Ascending aorta (tissue), 2 donors: Measurements from ENCODE around the gene GPR63. TPM values are rescaled to one million over a fixed set of nuclear protein-coding genes. Genes with fewer than 3 reads are reported as not detected.

Experiments
- DNase-seq, 2 donors: peaks; one replicate each; pipeline ENCODE4 v3.0.0-alpha.2; 2019; ENCODE audit warnings: low spot score in 2 of 2
- H3K27ac ChIP-seq, 2 donors: fragments of 200-600 bp; sonication (generic); one replicate each; pipeline ENCODE4 v1.5.1; 2016 to 2017; ENCODE audit warnings: mild to moderate bottlenecking in 1 of 2
- H3K27me3 ChIP-seq: fragments of 200-600 bp; sonication (generic); one replicate; pipeline ENCODE4 v1.5.1; 2017
- H3K36me3 ChIP-seq, 2 donors: fragments of 200-600 bp; sonication (generic); one replicate each; pipeline ENCODE4 v1.5.1; 2016
- H3K4me1 ChIP-seq, 2 donors: fragments of 200-600 bp; sonication (generic); one replicate each; pipeline ENCODE4 v1.5.1; 2016 to 2017; ENCODE audit warnings: mild to moderate bottlenecking in 1 of 2
- H3K4me3 ChIP-seq, 2 donors: fragments of 200-600 bp; sonication (generic); one replicate each; pipeline ENCODE4 v1.5.1; 2016 to 2017; ENCODE audit warnings: mild to moderate bottlenecking in 1 of 2
- H3K9me3 ChIP-seq, 2 donors: fragments of 200-600 bp; sonication (generic); one replicate each; pipeline ENCODE4 v1.5.1; 2016
- intact Hi-C: fragments of 100-400 bp; cut with DNase I; formaldehyde crosslinking; loops from one replicate; pipeline ENCODE4 v1.15.1; 2023
- total RNA-seq: library from RNA; depleted of rRNA; stranded (reverse); fragments of >200 nt; gene quantifications from one replicate; pipeline ENCODE4 v1.1.0, GENCODE V29; 2016
- TF ChIP-seq, protein P1 (sequence below), 3 experiments: fragments of 200-600 bp in 2 of 3; fragments of 450-650 bp in 1 of 3; sonication (generic) in 2 of 3; IDR thresholded peaks; one replicate each; pipeline ENCODE4 v1.5.1; 2016 to 2019; ENCODE audit warnings: antibody characterized with exemption in 3 of 3, mild to moderate bottlenecking in 1 of 3, moderate library complexity in 1 of 3

Gene GPR63
- total RNA-seq, 1 donor from 2014 or later: 0.85 TPM

DNA sequence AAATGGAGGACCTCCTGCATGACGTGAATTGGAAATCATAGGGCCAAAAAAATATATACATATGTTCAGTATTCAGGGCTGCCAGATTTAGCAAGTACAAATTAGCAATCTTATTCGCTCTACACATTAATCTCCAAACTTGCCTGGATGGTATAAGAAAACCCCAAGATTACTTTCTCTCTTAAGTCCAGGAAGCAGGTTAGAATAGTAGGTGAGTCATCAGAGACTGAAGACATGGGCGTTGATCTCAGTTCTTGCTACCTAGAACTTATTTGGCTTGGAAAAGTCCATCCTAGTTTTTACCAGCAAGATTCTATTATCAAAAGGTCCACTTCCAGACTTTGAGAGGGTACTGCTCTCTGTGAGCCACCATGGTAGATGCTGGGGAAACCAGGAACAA, 47.4 kb downstream of the GPR63 start:
- Histone ChIP-seq H3K4me3 (no peak overlapping the region), H3K27me3 (no peaks in the 10 kb centered on the region), H3K36me3 (no peaks in the 10 kb centered on the region), H3K9me3 (no peaks in the 10 kb centered on the region), H3K4me1 (peaks cover 0 to 5% of the 10 kb centered on the region in 2 donors), H3K27ac (no peak overlapping the region)
- no peak for DNase-seq
- TF ChIP-seq, protein P1, sequence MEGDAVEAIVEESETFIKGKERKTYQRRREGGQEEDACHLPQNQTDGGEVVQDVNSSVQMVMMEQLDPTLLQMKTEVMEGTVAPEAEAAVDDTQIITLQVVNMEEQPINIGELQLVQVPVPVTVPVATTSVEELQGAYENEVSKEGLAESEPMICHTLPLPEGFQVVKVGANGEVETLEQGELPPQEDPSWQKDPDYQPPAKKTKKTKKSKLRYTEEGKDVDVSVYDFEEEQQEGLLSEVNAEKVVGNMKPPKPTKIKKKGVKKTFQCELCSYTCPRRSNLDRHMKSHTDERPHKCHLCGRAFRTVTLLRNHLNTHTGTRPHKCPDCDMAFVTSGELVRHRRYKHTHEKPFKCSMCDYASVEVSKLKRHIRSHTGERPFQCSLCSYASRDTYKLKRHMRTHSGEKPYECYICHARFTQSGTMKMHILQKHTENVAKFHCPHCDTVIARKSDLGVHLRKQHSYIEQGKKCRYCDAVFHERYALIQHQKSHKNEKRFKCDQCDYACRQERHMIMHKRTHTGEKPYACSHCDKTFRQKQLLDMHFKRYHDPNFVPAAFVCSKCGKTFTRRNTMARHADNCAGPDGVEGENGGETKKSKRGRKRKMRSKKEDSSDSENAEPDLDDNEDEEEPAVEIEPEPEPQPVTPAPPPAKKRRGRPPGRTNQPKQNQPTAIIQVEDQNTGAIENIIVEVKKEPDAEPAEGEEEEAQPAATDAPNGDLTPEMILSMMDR (IDR thresholded peaks at IDR 0.05): no peak
- intact Hi-C loops: loop anchor here (2.0 kb wide), 1 partner anchor 25 kb away; no protein-coding TSS in a partner anchor

DNA sequence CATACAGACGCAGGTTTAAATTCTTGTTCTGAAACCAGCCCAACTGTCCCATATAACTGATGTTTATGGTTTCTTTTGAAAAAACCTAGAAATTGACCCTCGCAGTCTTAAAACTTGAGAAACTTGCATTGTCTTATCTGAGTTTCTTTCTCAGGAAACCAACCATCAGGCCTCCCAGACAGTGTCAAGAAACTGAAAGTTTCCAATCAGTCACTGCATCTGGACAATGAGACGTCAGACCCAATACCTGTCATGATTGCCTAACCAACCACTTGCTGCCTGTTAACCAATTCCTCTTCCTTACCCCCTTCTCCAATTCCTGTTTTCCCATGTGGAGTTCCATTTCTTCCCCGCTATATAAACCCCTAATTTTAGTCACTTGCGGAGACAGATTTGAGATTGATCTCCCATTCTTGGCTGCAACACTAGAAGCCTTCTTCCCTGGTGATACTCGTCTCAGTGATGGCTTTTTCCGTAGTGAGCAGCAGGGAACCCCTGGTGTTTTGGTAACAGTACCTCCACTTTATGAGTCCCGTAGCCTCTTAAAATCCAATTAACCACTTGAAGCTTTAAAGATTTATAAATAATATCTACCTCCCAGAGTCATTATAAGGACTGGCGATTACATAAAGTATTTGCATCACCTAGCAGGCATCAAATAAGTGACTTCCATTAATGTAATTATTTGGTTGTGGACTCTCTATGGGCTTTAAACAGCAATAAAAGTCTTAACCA, 49.3 kb downstream of the GPR63 start:
- TF ChIP-seq, protein P1 (IDR thresholded peaks at IDR 0.05): no peak
- Histone ChIP-seq H3K27ac (no peak overlapping the region), H3K36me3 (no peaks in the 10 kb centered on the region), H3K4me3 (no peak overlapping the region), H3K9me3 (no peaks in the 10 kb centered on the region), H3K27me3 (no peaks in the 10 kb centered on the region), H3K4me1 (peaks cover 0 to 5% of the 10 kb centered on the region in 2 donors)
- intact Hi-C loops: loop anchor here (2.0 kb wide), 1 partner anchor 27 kb away; no protein-coding TSS in a partner anchor
- no peak for DNase-seq

DNA sequence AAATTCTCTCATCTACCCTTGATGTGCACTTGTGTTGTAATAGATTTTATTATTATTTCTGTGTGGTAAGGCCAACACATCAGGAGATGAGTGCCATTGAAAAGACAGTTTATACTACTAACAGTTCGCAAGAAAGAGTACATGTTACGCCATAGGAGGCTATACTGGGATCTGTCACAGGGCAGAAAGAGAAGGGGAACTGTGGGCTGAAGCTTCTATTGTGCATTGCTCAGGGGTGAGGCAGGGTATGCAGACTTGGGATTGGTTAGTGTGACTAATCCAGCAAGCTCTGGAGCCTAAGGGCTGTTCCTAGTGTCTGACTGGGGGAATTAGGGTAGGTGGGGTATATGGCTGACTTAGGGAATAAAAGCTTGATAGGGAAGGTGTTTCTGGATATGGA, 50.9 kb downstream of the GPR63 start:
- H3K4me1 ChIP-seq: peaks cover 0 to 5% of the 10 kb centered on the region in 2 donors
- no peak overlapping the region for H3K27ac ChIP-seq
- no peaks in the 10 kb centered on the region for H3K36me3 ChIP-seq
- H3K9me3 ChIP-seq: no peaks in the 10 kb centered on the region
- intact Hi-C loops: no loop called here
- no peak overlapping the region for H3K4me3 ChIP-seq
- no peak for DNase-seq
- H3K27me3 ChIP-seq: no peaks in the 10 kb centered on the region
- TF ChIP-seq, protein P1 (IDR thresholded peaks at IDR 0.05): no peak

DNA sequence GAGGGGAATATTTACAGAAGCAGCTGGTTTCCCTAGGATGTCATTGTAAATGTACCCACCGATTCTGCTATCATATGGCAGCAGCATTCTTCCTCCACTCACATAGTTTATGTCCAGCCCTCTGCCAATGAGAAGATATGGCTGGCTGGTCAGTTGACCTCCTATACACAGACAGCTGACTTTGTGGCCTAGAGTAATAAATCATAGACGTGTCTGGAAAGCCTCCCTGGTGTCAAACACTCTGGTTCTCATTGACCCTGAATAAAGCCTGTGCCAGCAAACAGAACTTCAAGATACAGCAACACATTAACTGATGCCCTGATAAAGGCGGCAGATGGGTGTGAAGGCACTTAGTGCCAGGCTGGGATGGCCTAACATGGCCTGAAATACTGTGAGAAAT, 52.6 kb downstream of the GPR63 start:
- Histone ChIP-seq H3K4me3 (no peak overlapping the region), H3K9me3 (no peaks in the 10 kb centered on the region), H3K36me3 (no peaks in the 10 kb centered on the region), H3K4me1 (peaks cover 0 to 5% of the 10 kb centered on the region in 2 donors), H3K27ac (no peak overlapping the region), H3K27me3 (no peaks in the 10 kb centered on the region)
- TF ChIP-seq, protein P1 (IDR thresholded peaks at IDR 0.05): no peak
- DNase-seq: no peak
- intact Hi-C loops: no loop called here

DNA sequence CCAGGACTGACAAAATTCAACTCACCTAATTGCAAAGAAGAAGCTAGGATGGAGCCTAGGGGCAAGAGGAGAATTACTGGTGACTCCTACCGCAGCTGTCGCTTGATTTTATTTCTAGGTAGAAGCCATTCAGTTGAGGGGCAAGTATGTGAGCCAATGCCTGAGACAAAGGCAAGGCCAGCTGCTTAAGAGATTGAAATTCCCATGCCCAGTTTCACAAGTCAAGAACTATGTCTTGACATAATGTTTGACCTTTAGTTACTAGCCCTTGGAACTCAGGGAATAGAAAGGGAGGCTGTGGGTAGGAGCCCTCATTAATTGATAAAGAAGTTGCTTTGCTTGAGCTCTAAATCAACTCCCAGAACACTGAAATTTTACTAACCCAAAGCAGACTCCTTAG, 54.0 kb downstream of the GPR63 start:
- TF ChIP-seq, protein P1 (IDR thresholded peaks at IDR 0.05): no peak
- Histone ChIP-seq H3K4me1 (no peaks in the 10 kb centered on the region), H3K27ac (no peak overlapping the region), H3K4me3 (no peak overlapping the region), H3K9me3 (no peaks in the 10 kb centered on the region), H3K27me3 (no peaks in the 10 kb centered on the region), H3K36me3 (no peaks in the 10 kb centered on the region)
- intact Hi-C loops: no loop called here
- DNase-seq: no peak
